Activated naive CD4-positive, alpha-beta T cell treated with anti-CD3 and anti-CD28 coated beads, Interleukin-2, amount 50 U/mL, for 24 hours (primary cell): ENCODE data around the gene ARL14EP.
A peak's percentile ranks its signal among the peaks of the same experiment; 100 is the strongest.

Experiments used
- H3K27ac Mint-ChIP-seq: one replicate; pipeline ENCODE4 v1.8.0; 2021; ENCODE audit warnings: mild to moderate bottlenecking, mixed read lengths
- H3K27me3 Mint-ChIP-seq: one replicate; pipeline ENCODE4 v1.8.0; 2021; ENCODE audit warnings: mixed read lengths
- H3K36me3 Mint-ChIP-seq: one replicate; pipeline ENCODE4 v1.8.0; 2021; ENCODE audit warnings: mixed read lengths
- H3K4me1 Mint-ChIP-seq: one replicate; pipeline ENCODE4 v1.8.0; 2021; ENCODE audit warnings: mixed read lengths
- H3K4me3 Mint-ChIP-seq: one replicate; pipeline ENCODE4 v1.8.0; 2021; ENCODE audit warnings: mild to moderate bottlenecking, mixed read lengths
- H3K9me3 Mint-ChIP-seq: one replicate; pipeline ENCODE4 v1.8.0; 2021; ENCODE audit warnings: mixed read lengths

Gene ARL14EP

GRCh38 chr11:30314625-30315024 lies 8.3 kb upstream of the ARL14EP start:
- Mint-ChIP-seq H3K9me3 (peaks cover 10% of the 10 kb centered on the region), H3K27me3 (peaks cover 19% of the 10 kb centered on the region), H3K4me3 (no peak overlapping the region), H3K36me3 (peaks cover 3% of the 10 kb centered on the region), H3K4me1 (no peaks in the 10 kb centered on the region), H3K27ac (no peak overlapping the region)

DNA sequence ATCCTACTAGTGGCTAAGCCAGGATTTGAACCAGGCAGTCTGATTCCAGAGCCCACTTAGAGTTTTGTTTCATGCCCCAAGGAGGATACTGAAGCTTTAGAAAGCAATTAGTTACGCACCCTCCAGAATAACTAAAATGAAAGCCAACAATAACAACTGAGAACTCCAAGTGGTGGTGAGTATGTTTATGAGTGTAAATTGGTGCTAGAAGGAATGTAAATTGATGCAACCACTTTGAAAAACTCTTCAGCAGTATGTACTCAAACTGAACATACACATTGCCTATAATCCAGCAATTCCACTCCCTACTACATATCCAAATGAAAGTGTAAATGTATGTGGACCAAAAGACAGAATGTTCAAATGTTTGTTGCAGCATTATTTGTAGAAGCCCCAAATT lies 6.7 kb upstream of the ARL14EP start:
- H3K9me3 Mint-ChIP-seq, result peaks cover 1% of the 10 kb centered on the region
- H3K36me3 Mint-ChIP-seq, result no peaks in the 10 kb centered on the region
- peaks cover 15% of the 10 kb centered on the region for H3K27me3 Mint-ChIP-seq
- H3K27ac Mint-ChIP-seq, result no peak overlapping the region
- H3K4me1 Mint-ChIP-seq, result no peaks in the 10 kb centered on the region
- no peak overlapping the region for H3K4me3 Mint-ChIP-seq

- Mint-ChIP-seq H3K4me1 (no peaks in the 10 kb centered on the region), H3K27me3 (peaks cover 13% of the 10 kb centered on the region), H3K4me3 (no peak overlapping the region), H3K9me3 (no peaks in the 10 kb centered on the region), H3K36me3 (no peaks in the 10 kb centered on the region), H3K27ac (no peak overlapping the region)
Measured at GRCh38 chr11:30317030-30317429, 5.9 kb upstream of the ARL14EP start.

GRCh38 chr11:30321321-30321720 lies 1.6 kb upstream of the ARL14EP start:
- peaks cover 2% of the 10 kb centered on the region for H3K36me3 Mint-ChIP-seq
- H3K4me3 Mint-ChIP-seq, result no peak overlapping the region
- H3K9me3 Mint-ChIP-seq, result no peaks in the 10 kb centered on the region
- H3K27me3 Mint-ChIP-seq, result peaks cover 3% of the 10 kb centered on the region
- H3K27ac Mint-ChIP-seq, result no peak overlapping the region
- peaks cover 35% of the 10 kb centered on the region for H3K4me1 Mint-ChIP-seq

DNA sequence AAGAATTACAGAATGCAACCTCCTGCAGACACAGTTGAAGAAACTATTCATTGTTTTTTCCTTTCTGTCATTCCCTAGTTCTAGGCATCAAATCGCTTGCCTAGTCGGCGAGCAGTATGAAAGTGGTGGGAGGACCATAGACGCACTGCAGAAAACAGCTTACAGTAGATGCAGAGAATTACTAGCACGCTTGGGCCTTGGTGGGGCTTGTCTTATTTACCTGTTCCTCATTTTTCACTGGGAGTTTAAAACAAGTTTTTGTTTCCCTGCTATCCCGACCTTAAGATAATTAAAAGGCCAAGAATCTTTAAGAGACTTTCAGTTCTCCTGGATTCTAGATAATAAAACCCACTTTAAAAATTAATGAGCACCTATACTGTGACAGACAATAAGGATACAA lies 713 bp upstream of the ARL14EP start:
- Mint-ChIP-seq H3K27ac (peak overlapping the region; percentile 98), H3K9me3 (no peaks in the 10 kb centered on the region), H3K36me3 (peaks cover 4% of the 10 kb centered on the region), H3K4me1 (peaks cover 43% of the 10 kb centered on the region), H3K4me3 (peak overlapping the region; percentile 94), H3K27me3 (peaks cover 3% of the 10 kb centered on the region)

- Mint-ChIP-seq H3K4me3 (peak overlapping the region; percentile 94), H3K36me3 (peaks cover 11% of the 10 kb centered on the region), H3K27ac (peak overlapping the region; percentile 52), H3K27me3 (no peaks in the 10 kb centered on the region), H3K9me3 (no peaks in the 10 kb centered on the region), H3K4me1 (peaks cover 80% of the 10 kb centered on the region)
Measured at GRCh38 chr11:30326114-30326778, 3.3 kb downstream of the ARL14EP start.

GRCh38 chr11:30326906-30327305 lies 4.0 kb downstream of the ARL14EP start:
- H3K4me1 Mint-ChIP-seq, result peaks cover 83% of the 10 kb centered on the region
- no peaks in the 10 kb centered on the region for H3K9me3 Mint-ChIP-seq
- H3K4me3 Mint-ChIP-seq, result peak overlapping the region; percentile 64
- no peaks in the 10 kb centered on the region for H3K27me3 Mint-ChIP-seq
- no peak overlapping the region for H3K27ac Mint-ChIP-seq
- peaks cover 11% of the 10 kb centered on the region for H3K36me3 Mint-ChIP-seq

GRCh38 chr11:30328681-30329080 lies 5.8 kb downstream of the ARL14EP start:
- Mint-ChIP-seq H3K9me3 (no peaks in the 10 kb centered on the region), H3K4me1 (peaks cover 79% of the 10 kb centered on the region), H3K36me3 (peaks cover 18% of the 10 kb centered on the region)

GRCh38 chr11:30329150-30329940 lies 6.4 kb downstream of the ARL14EP start:
- peak overlapping the region; percentile 49 for H3K4me3 Mint-ChIP-seq
- no peaks in the 10 kb centered on the region for H3K9me3 Mint-ChIP-seq
- peaks cover 18% of the 10 kb centered on the region for H3K36me3 Mint-ChIP-seq
- H3K4me1 Mint-ChIP-seq, result peaks cover 75% of the 10 kb centered on the region
- H3K27ac Mint-ChIP-seq, result peak overlapping the region; percentile 57
- H3K27me3 Mint-ChIP-seq, result no peaks in the 10 kb centered on the region

More at GRCh38 chr11:30328681-30329080, 5.8 kb downstream of the ARL14EP start:
- no peaks in the 10 kb centered on the region for H3K27me3 Mint-ChIP-seq
- H3K4me3 Mint-ChIP-seq, result peak overlapping the region; percentile 52
- no peak overlapping the region for H3K27ac Mint-ChIP-seq

DNA sequence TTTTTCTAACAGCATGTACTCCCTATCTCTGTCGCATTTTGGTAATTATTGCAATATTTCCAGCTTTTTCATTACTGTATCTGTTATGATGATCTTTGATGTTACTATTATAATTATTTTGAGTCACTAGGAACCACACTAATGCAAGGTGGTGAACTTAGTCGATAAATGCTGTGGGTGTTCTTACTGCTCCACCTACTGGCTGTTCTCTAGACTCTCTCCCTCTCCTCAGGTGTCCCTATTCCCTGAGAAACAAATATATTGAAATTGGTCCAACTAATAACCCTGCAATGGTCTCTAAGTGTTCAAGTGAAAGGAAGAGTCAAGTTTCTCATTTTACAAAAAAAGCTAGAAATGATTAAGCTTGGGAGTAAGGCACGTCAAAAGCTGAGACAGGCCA lies 10.5 kb downstream of the ARL14EP start:
- no peak overlapping the region for H3K27ac Mint-ChIP-seq

GRCh38 chr11:30342736-30343166 lies 19.8 kb downstream of the ARL14EP start:
- Mint-ChIP-seq H3K27me3 (no peaks in the 10 kb centered on the region), H3K36me3 (peaks cover 3% of the 10 kb centered on the region), H3K27ac (no peak overlapping the region), H3K4me3 (no peak overlapping the region), H3K4me1 (peaks cover 14% of the 10 kb centered on the region), H3K9me3 (no peaks in the 10 kb centered on the region)

More for the DNA sequence above, 10.5 kb downstream of the ARL14EP start:
- Mint-ChIP-seq H3K4me3 (no peak overlapping the region), H3K27me3 (no peaks in the 10 kb centered on the region), H3K36me3 (peaks cover 18% of the 10 kb centered on the region), H3K4me1 (peaks cover 46% of the 10 kb centered on the region), H3K9me3 (no peaks in the 10 kb centered on the region)

DNA sequence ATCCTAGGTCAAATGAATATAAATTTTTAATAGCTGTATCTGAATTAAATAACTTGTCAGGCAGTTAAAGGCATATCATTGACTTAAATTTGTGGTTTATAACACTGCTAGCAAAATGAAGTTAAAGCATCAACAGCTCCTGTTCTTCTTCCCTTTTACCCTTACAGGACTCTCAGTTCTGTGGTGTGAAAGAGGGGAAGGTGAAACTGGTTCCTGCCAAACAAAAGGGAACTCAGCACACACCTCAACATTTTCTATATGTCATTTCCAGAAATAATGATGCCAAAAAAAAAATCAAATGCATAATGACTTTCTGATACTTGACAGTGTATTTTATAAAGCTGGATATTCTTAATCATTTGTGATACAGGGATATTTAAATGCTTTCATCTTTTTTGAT lies 21.2 kb downstream of the ARL14EP start:
- H3K9me3 Mint-ChIP-seq, result no peaks in the 10 kb centered on the region
- no peaks in the 10 kb centered on the region for H3K27me3 Mint-ChIP-seq

GRCh38 chr11:30345644-30346043 lies 22.7 kb downstream of the ARL14EP start:
- H3K4me3 Mint-ChIP-seq, result no peak overlapping the region
- no peak overlapping the region for H3K27ac Mint-ChIP-seq
- H3K36me3 Mint-ChIP-seq, result peaks cover 3% of the 10 kb centered on the region
- peaks cover 2% of the 10 kb centered on the region for H3K27me3 Mint-ChIP-seq
- H3K4me1 Mint-ChIP-seq, result peaks cover 20% of the 10 kb centered on the region
- H3K9me3 Mint-ChIP-seq, result no peaks in the 10 kb centered on the region

More for the DNA sequence above, 21.2 kb downstream of the ARL14EP start:
- Mint-ChIP-seq H3K4me3 (no peak overlapping the region), H3K4me1 (peaks cover 16% of the 10 kb centered on the region), H3K36me3 (peaks cover 3% of the 10 kb centered on the region), H3K27ac (no peak overlapping the region)

DNA sequence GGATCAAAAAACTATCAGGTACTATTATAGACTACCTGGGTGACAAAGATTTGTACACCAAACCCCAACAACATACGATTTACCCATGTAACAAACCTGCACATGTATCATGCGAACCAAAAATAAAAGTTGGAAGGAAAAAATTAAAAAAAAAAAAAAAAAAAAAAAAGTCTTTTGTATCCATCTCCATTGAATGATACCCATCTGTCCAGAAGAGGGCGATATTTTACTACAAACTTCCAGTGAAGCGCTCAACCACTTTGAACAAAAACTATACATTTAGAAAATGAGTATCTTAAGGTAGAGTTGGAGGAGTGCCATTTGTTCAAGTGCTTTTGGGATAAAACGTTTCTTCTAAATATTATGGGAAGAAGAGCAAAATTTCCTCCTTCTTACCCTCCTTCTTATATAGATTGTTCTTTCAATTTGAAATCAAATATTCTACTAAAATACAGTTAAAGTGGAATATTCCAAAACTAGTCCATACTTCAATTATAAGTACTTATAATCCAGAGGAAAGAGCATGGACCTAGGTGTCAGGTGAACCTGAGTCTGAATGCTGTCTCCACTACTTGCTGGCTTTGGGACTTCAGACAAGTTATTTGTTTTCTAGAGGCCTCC lies 23.3 kb downstream of the ARL14EP start:
- Mint-ChIP-seq H3K4me3 (no peak overlapping the region), H3K27me3 (peaks cover 2% of the 10 kb centered on the region), H3K27ac (no peak overlapping the region), H3K9me3 (no peaks in the 10 kb centered on the region), H3K4me1 (peaks cover 20% of the 10 kb centered on the region), H3K36me3 (peaks cover 3% of the 10 kb centered on the region)

GRCh38 chr11:30348035-30348434 lies 25.1 kb downstream of the ARL14EP start:
- H3K9me3 Mint-ChIP-seq, result no peaks in the 10 kb centered on the region
- H3K27me3 Mint-ChIP-seq, result peaks cover 6% of the 10 kb centered on the region
- no peak overlapping the region for H3K27ac Mint-ChIP-seq
- H3K36me3 Mint-ChIP-seq, result no peaks in the 10 kb centered on the region
- H3K4me1 Mint-ChIP-seq, result peaks cover 14% of the 10 kb centered on the region
- no peak overlapping the region for H3K4me3 Mint-ChIP-seq

DNA sequence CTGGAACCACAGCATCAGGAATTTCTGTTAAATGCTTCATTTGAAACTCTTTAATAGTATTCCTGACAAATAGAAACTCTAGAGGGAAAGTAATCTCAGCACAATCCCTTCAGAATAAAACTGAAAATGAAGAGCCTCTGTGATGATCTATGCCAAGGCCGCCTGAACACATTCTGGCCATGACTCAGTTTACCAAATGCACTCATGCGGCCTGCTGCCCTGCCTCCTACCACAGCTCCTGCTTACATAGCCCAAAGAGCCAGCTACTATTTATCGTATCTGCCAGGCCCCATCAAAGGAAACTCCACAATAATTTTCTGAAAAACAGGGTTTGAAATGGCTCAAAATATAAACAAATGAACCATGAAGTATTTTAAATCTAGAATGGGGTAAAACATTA lies 27.0 kb downstream of the ARL14EP start:
- H3K4me3 Mint-ChIP-seq, result no peak overlapping the region
- H3K27ac Mint-ChIP-seq, result no peak overlapping the region
- no peaks in the 10 kb centered on the region for H3K36me3 Mint-ChIP-seq
- H3K27me3 Mint-ChIP-seq, result peaks cover 6% of the 10 kb centered on the region
- no peaks in the 10 kb centered on the region for H3K9me3 Mint-ChIP-seq
- peaks cover 14% of the 10 kb centered on the region for H3K4me1 Mint-ChIP-seq
